HepG2 (cell line): ENCODE measurements around the gene ESF1. TPM values are rescaled to one million over a fixed set of nuclear protein-coding genes. Genes with fewer than 3 reads are reported as not detected.

Experiments
- DNMT3B ChIP-seq: conservative IDR thresholded peaks from 2 replicates; pipeline ENCODE4 v1.6.1; 2016; ENCODE audit warnings: missing biosample characterization, control low read depth
- NR2F1 ChIP-seq, 2 experiments: fragments of 450-650 bp in 1 of 2; formaldehyde crosslinking in 1 of 2; IDR thresholded peaks; 2 replicates each; pipeline versions ENCODE4 v1.5.0 to v1.6.1; 2016 to 2020; ENCODE audit warnings: mild to moderate bottlenecking in 1 of 2, missing compliant biosample characterization in 1 of 2, missing genetic modification reagents in 1 of 2, moderate library complexity in 1 of 2
- PPARG ChIP-seq: conservative IDR thresholded peaks from 2 replicates; pipeline ENCODE4 v1.6.1; 2016; ENCODE audit warnings: missing biosample characterization, missing genetic modification reagents
- RARA ChIP-seq: IDR thresholded peaks from 2 replicates; pipeline ENCODE4 v1.6.1; 2016; ENCODE audit warnings: missing genetic modification reagents, missing compliant biosample characterization
- RBM39 ChIP-seq: fragments of 200-400 bp; formaldehyde crosslinking; IDR thresholded peaks from one replicate; pipeline ENCODE4 v1.6.1; 2018; ENCODE audit warnings: antibody characterized with exemption, mild to moderate bottlenecking, low read depth, low read length; ENCODE audit not compliant: poor library complexity, severe bottlenecking
- SETDB1 ChIP-seq: sonication (generic); formaldehyde crosslinking; IDR thresholded peaks from 2 replicates; pipeline ENCODE4 v1.5.1; 2020; ENCODE audit warnings: missing genetic modification reagents, mild to moderate bottlenecking, borderline replicate concordance
- SMC3 ChIP-seq: IDR thresholded peaks from 2 replicates; pipeline ENCODE4 v1.6.1; 2011; ENCODE audit warnings: low read length, improper control_type of control experiment
- SPEN ChIP-seq: sonication (generic); formaldehyde crosslinking; IDR thresholded peaks from 2 replicates; pipeline ENCODE4 v1.5.1; 2020; ENCODE audit warnings: low read depth, mild to moderate bottlenecking, missing genetic modification reagents
- STAT5B ChIP-seq: sonication (generic); formaldehyde crosslinking; IDR thresholded peaks from 2 replicates; pipeline ENCODE4 v1.4.0; 2020; ENCODE audit warnings: missing genetic modification reagents
- TAF1 ChIP-seq: sonication (generic); formaldehyde crosslinking; IDR thresholded peaks from 2 replicates; pipeline ENCODE4 v1.4.0; 2020; ENCODE audit warnings: missing genetic modification reagents
- ZNF121 ChIP-seq: sonication (generic); formaldehyde crosslinking; IDR thresholded peaks from 2 replicates; pipeline ENCODE4 v1.5.0; 2020; ENCODE audit warnings: mild to moderate bottlenecking, missing genetic modification reagents
- ZNF430 ChIP-seq: sonication (generic); formaldehyde crosslinking; IDR thresholded peaks from 2 replicates; pipeline ENCODE4 v1.9.0; 2021; ENCODE audit warnings: mild to moderate bottlenecking, missing genetic modification reagents
- ZNF703 ChIP-seq: sonication (generic); formaldehyde crosslinking; IDR thresholded peaks from 2 replicates; pipeline ENCODE4 v1.5.1; 2020; ENCODE audit warnings: missing genetic modification reagents, mild to moderate bottlenecking, moderate library complexity, borderline replicate concordance
- ZNF746 ChIP-seq: sonication (generic); formaldehyde crosslinking; IDR thresholded peaks from 2 replicates; pipeline ENCODE4 v1.8.0; 2022; ENCODE audit warnings: mild to moderate bottlenecking, missing genetic modification reagents
- ZNF878 ChIP-seq: sonication (generic); formaldehyde crosslinking; IDR thresholded peaks from 2 replicates; pipeline ENCODE4 v1.8.1; 2023; ENCODE audit warnings: mild to moderate bottlenecking, missing genetic modification reagents, moderate library complexity
- polyA plus RNA-seq, 8 experiments: library from polyadenylated mRNA; depleted of rRNA in 3 of 8; stranded (reverse) in 7 of 8; unstranded in 1 of 8; fragments of >200 nt; fragmentation: Illumina TruSeq in 4 of 8; extraction: Trizol in 4 of 8; gene quantifications; 2 replicates each; pipeline versions ENCODE4 v1.2.1 to v1.2.3, GENCODE V29; 2011 to 2016; ENCODE audit warnings: low read depth in 4 of 8, missing spikeins in 1 of 8, mixed read lengths in 1 of 8; ENCODE audit not compliant: insufficient read depth in 1 of 8
- total RNA-seq, 5 experiments: library from RNA; depleted of rRNA; stranded (reverse); fragments of >200 nt; fragmentation: Illumina TruSeq; extraction: Trizol; gene quantifications; 2 replicates each; pipeline ENCODE4 v1.2.3, GENCODE V29; 2016; ENCODE audit warnings: low read depth in 1 of 5
- TF ChIP-seq, protein P1 (sequence below): sonication (generic); formaldehyde crosslinking; IDR thresholded peaks from 2 replicates; pipeline ENCODE4 v1.5.0; 2020; ENCODE audit warnings: mild to moderate bottlenecking, missing genetic modification reagents, borderline replicate concordance
- TF ChIP-seq, protein P2 (sequence below): IDR thresholded peaks from 2 replicates; pipeline ENCODE4 v1.6.1; 2016; ENCODE audit warnings: missing compliant biosample characterization, missing genetic modification reagents, borderline replicate concordance
- TF ChIP-seq, protein P3 (sequence below), 2 experiments: fragments of 450-650 bp in 1 of 2; sonication (generic) in 1 of 2; formaldehyde crosslinking; IDR thresholded peaks; 2 replicates each; pipeline versions ENCODE4 v1.5.0 to v1.8.0; 2020 to 2022; ENCODE audit warnings: mild to moderate bottlenecking in 1 of 2, missing genetic modification reagents in 1 of 2

Gene ESF1
- total and polyA plus RNA-seq, 2 of the 13 experiments (the other 11 are each of a cell fraction or from before 2014, with no cell fraction given): 7.3 to 66.9 TPM

DNA sequence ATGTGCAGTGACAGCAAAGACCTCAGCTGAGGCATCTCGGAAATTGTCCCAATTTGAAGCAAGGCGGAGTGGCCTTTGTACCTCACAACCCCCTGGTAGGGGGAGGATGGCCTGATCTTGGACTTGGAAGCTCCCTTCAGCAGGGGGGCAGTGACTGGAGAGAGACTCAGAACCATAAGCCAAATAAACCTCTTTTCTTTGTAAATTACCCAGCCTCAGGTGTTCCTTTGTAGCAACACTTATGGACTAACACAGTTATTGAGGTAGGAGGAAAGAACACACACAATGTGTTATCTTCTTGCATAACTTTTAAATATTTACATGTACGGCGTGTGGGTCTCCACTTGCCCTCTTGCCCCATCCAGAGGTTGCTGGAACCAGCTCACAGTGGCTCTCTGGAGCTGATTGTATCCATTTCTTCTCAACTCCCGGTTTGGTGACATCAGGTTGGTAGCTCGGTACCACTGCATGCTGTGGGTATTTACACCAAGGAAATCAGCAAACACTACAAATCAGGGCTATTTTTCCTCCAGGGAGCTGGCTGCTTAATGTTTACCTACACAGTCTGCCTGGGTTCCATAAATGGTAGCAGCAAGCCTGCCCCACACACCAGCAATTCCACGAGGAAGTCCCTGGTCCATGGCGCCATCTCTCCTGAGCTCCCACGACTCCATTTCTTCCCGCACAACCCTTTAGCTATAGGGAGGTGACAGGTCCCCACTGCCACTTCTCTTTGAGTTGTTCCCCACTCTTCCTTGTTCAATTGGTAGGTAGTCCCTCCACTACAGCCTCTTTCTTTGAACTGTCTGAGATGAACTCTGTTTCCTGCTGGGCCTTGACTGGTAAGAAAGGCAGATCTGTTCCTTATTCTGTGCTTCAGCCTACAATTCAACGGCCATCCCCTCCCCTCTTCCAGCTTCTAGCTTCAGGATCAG, 91.7 kb downstream of the ESF1 start (continued):
- TF ChIP-seq, protein P1, sequence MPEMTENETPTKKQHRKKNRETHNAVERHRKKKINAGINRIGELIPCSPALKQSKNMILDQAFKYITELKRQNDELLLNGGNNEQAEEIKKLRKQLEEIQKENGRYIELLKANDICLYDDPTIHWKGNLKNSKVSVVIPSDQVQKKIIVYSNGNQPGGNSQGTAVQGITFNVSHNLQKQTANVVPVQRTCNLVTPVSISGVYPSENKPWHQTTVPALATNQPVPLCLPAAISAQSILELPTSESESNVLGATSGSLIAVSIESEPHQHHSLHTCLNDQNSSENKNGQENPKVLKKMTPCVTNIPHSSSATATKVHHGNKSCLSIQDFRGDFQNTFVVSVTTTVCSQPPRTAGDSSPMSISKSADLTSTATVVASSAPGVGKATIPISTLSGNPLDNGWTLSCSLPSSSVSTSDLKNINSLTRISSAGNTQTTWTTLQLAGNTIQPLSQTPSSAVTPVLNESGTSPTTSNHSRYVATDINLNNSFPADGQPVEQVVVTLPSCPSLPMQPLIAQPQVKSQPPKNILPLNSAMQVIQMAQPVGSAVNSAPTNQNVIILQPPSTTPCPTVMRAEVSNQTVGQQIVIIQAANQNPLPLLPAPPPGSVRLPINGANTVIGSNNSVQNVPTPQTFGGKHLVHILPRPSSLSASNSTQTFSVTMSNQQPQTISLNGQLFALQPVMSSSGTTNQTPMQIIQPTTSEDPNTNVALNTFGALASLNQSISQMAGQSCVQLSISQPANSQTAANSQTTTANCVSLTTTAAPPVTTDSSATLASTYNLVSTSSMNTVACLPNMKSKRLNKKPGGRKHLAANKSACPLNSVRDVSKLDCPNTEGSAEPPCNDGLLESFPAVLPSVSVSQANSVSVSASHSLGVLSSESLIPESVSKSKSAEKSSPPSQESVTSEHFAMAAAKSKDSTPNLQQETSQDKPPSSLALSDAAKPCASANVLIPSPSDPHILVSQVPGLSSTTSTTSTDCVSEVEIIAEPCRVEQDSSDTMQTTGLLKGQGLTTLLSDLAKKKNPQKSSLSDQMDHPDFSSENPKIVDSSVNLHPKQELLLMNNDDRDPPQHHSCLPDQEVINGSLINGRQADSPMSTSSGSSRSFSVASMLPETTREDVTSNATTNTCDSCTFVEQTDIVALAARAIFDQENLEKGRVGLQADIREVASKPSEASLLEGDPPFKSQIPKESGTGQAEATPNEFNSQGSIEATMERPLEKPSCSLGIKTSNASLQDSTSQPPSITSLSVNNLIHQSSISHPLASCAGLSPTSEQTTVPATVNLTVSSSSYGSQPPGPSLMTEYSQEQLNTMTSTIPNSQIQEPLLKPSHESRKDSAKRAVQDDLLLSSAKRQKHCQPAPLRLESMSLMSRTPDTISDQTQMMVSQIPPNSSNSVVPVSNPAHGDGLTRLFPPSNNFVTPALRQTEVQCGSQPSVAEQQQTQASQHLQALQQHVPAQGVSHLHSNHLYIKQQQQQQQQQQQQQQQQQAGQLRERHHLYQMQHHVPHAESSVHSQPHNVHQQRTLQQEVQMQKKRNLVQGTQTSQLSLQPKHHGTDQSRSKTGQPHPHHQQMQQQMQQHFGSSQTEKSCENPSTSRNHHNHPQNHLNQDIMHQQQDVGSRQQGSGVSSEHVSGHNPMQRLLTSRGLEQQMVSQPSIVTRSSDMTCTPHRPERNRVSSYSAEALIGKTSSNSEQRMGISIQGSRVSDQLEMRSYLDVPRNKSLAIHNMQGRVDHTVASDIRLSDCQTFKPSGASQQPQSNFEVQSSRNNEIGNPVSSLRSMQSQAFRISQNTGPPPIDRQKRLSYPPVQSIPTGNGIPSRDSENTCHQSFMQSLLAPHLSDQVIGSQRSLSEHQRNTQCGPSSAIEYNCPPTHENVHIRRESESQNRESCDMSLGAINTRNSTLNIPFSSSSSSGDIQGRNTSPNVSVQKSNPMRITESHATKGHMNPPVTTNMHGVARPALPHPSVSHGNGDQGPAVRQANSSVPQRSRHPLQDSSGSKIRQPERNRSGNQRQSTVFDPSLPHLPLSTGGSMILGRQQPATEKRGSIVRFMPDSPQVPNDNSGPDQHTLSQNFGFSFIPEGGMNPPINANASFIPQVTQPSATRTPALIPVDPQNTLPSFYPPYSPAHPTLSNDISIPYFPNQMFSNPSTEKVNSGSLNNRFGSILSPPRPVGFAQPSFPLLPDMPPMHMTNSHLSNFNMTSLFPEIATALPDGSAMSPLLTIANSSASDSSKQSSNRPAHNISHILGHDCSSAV (CRISPR knock-in tag): no peak
- peak; percentile 32; the same call in 1 of the 2 replicates for TF ChIP-seq TAF1 (CRISPR knock-in tag)
- TF ChIP-seq STAT5B (CRISPR knock-in tag): 0 out of 2 replicates have a peak, but pooled peaks have one; percentile 64
- TF ChIP-seq ZNF878: no peak
- TF ChIP-seq RARA (CRISPR knock-in tag): peak; percentile 68
- no peak; the same call in 1 of the 2 replicates for TF ChIP-seq ZNF746 (CRISPR knock-in tag)
- peak; percentile 38; the same call in 1 of the 2 replicates for TF ChIP-seq SPEN (CRISPR knock-in tag)
- TF ChIP-seq SETDB1: no peak
- 0 out of 2 replicates have a peak, but pooled peaks have one; percentile 73 for TF ChIP-seq ZNF430 (CRISPR knock-in tag)
- no peak for TF ChIP-seq ZNF703 (CRISPR knock-in tag)
- no peak for TF ChIP-seq RBM39
- TF ChIP-seq NR2F1 (CRISPR knock-in tag; IDR thresholded peaks at IDR 0.05): peak in 1 of 2 experiments; percentile 51; a peak in 1 of 4 replicates
- peak; percentile 66 for TF ChIP-seq ZNF121 (CRISPR knock-in tag)
- peak; percentile 55; the same call in 1 of the 2 replicates for TF ChIP-seq SMC3
- TF ChIP-seq, protein P2, sequence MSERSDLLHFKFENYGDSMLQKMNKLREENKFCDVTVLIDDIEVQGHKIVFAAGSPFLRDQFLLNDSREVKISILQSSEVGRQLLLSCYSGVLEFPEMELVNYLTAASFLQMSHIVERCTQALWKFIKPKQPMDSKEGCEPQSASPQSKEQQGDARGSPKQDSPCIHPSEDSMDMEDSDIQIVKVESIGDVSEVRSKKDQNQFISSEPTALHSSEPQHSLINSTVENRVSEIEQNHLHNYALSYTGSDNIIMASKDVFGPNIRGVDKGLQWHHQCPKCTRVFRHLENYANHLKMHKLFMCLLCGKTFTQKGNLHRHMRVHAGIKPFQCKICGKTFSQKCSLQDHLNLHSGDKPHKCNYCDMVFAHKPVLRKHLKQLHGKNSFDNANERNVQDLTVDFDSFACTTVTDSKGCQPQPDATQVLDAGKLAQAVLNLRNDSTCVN (CRISPR knock-in tag): 0 out of 2 replicates have a peak, but pooled peaks have one; percentile 32
- no peak for TF ChIP-seq DNMT3B
- TF ChIP-seq, protein P3, sequence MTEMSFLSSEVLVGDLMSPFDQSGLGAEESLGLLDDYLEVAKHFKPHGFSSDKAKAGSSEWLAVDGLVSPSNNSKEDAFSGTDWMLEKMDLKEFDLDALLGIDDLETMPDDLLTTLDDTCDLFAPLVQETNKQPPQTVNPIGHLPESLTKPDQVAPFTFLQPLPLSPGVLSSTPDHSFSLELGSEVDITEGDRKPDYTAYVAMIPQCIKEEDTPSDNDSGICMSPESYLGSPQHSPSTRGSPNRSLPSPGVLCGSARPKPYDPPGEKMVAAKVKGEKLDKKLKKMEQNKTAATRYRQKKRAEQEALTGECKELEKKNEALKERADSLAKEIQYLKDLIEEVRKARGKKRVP (CRISPR knock-in tag; IDR thresholded peaks at IDR 0.05): no peak; a peak in 1 of 4 replicates
- TF ChIP-seq PPARG: peak; percentile 43; the same call in 1 of the 2 replicates
